Activated CD4-positive, alpha-beta T cell treated with anti-CD3 and anti-CD28 coated beads, Interleukin-2, Interleukin-6, amounts not matched to agents 100 ng/mL and 50 ng/mL, durations not matched to agents 16 hours and 8 hours (primary cell): ENCODE results near the gene VPS52.
A peak's percentile ranks its signal among the peaks of the same experiment; 100 is the strongest.

Experiments used
- DNase-seq: peaks from one replicate; pipeline ENCODE4 v3.0.0-alpha.2; 2020

Gene VPS52

GRCh38 chr6:33209856-33210255, 61.8 kb downstream of the VPS52 start:
- no peak for DNase-seq

DNA sequence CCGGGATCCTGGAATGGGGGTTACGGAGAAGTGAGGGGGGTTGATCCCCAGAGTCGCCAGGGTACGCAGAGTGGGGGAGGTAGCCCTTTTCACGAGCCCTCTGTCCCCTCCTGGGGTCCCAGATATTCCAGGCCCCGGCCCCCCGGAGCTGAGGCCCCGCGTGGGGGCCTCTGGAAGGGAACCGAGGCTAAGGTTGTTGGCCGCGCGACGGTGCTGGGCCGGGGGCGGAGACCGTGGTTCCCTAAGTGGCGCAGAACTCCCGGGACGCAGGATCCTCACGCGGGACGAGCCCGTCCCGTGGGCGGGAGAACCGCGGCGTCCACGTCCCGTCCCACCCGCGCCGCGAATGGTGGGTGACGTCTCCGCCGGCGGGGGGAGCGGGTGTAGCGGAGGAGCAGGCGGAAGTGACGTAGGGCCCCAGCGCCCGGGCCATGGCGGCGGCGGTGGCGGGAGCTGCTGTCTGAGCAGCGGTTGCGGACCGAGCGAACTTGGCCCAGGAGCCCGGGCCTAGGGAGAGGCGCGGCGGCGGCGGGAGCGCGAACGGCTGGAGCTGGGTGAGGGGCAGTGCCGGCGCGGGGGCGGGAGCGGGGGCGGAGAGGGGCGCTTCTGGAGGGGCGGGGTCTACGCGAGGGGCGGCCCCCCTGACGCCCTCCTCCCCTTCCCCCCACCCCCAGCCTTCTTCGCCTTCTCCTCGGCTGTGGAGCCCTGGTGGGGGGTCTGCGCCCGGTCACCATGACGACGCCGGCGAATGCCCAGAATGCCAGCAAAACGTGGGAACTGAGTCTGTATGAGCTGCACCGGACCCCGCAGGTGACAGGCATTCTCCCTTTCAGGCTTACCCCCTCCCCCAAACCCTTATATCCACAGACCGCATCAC, 63.3 kb downstream of the VPS52 start, which contains the start of gene RING1:
RING1 (plus strand) TSS at position 410 of the 877 bp plus-strand sequence; CDS start at position 733, 323 bp downstream.
- peak; percentile 88 for DNase-seq

GRCh38 chr6:33207552-33208090, 64.1 kb downstream of the VPS52 start:
- peak; percentile 23 for DNase-seq

- no peak for DNase-seq
Observed at GRCh38 chr6:33206864-33207551, 64.7 kb downstream of the VPS52 start.

DNA sequence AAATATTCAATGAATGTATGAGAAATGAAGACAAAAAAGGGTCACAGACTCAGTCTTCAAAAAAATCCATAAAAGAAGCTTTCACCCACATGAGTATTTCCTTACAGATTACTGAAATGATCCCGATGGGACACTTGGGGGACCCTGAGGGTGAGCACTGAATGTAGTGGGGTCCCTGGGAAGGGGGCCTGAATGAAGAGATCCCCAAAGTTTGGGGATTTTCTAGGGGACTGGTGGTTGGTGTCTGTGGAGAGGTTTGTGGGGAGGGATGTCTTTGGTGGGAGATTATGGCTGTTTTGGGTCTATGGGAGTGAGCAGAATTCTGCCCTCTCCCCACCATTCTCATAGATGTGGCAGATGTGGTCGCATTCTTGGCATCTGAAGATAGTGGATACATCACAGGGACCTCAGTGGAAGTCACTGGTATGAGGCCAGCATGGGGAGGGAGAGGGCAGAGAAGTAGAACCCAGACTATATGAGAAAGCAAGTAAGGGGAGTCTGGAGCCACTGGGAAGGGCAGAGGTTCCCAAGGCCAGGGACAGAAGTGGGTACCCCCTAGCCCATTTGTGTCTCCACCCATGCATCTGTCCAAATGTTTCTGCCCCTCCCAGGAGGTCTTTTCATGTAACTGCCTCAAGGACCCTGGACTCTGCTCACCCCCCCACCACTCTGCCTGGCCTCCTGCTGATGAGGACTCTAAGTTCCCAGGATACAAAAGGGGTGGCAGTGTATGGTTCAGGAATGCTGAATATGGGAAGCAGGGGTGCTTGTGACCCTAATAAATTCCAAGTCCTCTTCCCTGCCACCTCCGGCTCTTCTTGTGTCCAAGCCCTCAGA, 65.4 kb downstream of the VPS52 start:
- no peak for DNase-seq

DNA sequence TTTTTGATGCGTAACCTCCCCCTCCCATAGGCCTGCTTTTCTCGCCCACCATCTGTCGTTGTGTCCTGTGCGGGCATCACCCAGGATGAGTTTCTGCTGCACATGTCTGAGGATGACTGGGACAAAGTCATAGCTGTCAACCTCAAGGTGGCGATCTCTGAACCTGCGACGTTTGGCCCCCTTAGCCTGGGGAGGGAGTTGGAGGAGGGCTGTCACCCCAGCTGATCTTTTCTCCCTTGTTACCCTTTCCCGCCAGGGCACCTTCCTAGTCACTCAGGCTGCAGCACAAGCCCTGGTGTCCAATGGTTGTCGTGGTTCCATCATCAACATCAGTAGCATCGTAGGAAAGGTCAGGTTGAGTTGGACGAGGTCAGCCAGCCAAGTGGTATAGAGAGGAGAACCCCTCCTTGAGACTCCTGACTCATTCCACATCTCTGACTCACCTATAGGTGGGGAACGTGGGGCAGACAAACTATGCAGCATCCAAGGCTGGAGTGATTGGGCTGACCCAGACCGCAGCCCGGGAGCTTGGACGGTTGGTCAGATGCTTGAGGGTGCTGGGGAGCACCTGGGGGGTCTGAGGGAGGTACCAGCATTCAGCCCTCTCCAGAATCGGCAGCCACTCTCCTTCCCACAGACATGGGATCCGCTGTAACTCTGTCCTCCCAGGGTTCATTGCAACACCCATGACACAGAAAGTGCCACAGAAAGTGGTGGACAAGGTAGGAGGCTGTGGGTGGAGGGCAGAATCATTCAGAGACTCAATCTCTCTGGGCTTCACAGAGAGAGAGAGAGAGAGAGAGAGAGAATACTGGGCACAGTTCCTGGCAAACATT, 66.3 kb downstream of the VPS52 start:
- peak; percentile 79 for DNase-seq

DNA sequence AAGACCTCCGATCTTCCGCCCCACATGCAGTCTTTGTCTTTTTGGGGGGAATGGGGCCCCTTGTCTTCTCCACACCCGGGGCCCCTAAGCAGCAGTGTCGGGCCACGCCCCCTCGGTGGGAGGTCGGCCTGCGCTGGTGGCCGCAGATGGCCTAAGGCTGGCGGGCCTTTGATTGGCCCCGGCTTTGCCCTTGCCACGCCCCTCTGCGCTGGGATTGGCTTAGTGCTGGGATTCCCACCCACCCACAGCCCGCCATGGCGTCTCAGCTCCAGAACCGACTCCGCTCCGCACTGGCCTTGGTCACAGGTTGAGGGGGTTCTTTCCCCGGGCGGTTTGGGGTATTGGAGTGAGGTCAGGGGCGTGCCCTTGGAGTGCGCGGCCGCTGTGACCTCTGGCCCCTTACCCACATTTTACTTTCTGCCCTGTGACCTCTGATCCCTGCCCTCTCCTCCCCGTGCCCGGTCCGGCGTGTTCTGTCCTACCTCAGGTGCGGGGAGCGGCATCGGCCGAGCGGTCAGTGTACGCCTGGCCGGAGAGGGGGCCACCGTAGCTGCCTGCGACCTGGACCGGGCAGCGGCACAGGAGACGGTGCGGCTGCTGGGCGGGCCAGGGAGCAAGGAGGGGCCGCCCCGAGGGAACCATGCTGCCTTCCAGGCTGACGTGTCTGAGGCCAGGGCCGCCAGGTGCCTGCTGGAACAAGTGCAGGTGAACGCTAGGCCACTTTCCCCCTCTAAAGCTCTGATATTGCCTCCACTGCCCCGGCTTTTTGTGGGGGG, 67.1 kb downstream of the VPS52 start, which contains the start of gene HSD17B8:
HSD17B8 (plus strand) TSS at position 241 of the 776 bp plus-strand sequence; CDS start at position 255, 14 bp downstream.
- DNase-seq: peak; percentile 96

GRCh38 chr6:33204165-33204414, 67.6 kb downstream of the VPS52 start:
- no peak for DNase-seq

DNA sequence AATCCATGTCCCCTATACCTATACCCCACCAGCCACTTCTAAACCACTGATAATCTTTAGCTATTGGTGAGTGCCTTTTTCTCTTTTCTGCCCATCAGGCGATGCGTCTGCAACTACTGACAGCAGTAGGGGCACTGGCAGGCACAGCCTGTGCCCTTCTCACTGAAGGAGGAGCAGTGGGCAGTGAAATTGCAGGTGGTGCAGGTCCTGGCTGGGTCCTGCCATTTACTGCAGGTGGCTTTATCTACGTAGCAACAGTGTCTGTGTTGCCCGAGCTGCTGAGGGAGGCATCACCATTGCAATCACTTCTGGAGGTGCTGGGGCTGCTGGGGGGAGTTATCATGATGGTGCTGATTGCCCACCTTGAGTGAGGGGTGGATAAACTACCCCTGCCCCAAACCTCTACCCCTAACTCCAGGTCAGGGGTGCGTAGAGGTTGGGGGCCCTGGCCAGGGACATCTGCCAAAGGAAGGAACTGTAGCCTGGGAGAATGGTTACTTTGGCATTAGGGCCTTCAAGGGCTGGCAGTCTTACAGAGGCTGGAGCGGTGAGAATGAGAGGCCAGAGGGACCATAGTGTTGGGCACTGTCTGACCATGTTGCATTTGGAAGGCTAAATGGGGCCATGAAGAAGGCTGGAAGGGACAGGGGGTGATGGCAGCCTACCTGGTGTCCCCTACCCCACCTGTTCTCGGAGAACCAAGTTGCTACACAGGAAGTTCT, 68.1 kb downstream of the VPS52 start:
- DNase-seq: no peak

- no peak for DNase-seq
Observed at GRCh38 chr6:33202799-33203198, 68.9 kb downstream of the VPS52 start.

DNA sequence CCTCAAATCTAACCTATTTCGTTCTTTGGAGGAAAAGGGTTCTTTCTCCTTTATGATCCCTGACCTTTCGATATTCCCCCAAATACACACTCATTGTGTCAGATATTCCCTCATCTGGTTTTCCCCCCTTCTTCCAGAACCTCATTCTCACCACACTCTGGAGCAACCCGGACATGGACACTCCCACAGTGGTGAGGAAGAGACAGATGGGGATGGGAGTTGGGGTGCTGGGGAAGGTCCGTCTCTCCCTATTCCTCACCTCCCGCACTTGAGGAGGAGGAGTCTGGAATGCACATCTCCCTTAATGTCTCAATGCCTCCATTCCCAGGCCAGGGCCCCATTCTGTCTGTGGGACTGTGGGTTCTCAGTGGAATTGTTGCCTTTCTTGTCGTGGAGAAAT, 69.7 kb downstream of the VPS52 start:
- DNase-seq: no peak

GRCh38 chr6:33201147-33201545, 70.5 kb downstream of the VPS52 start:
- DNase-seq: no peak
